GM19035 (cell line): Measurements from ENCODE around the gene GBF1.

Experiments
- ATAC-seq: cut with Tn5 transposase; IDR thresholded peaks from one replicate; pipeline ENCODE4 v1.9.1; 2021; ENCODE audit not compliant: unreplicated experiment

GBF1 gene

DNA sequence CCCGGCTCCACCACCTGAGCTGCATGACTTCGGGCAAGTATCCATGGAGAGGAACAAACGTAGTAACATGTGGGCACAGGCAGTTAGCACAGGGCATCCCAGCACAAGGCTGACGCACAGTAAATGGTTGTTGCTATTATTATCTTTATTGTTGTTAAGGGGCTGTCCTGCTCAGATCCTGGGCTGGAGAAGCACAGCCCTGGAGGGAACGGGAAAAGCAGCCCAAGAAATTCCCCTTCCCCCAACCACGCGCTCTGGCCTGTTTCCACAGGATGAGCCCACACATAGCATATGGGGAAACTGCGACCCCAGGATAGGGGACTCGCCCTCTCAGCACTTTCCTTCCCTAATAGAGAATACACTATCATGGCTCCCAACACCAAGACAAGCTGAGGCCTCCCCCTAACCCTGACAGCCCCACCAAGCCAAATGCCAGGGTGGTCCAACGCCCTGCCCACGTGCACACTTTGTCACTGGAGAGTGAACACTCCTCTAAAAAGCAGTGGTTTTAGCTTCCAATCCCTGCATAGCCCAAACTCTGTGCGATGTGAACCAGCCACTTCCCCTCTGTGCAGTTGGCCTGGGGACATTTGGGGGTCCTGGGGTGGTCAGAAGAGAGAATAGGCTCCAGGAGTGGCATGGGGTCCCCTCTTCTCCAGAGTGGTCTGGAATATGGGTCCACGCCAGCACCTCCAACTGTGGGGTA, 162.2 kb downstream of the GBF1 start:
- ATAC-seq: no peak

GRCh38 chr10:102408131-102408727, 162.9 kb downstream of the GBF1 start:
- no peak for ATAC-seq

DNA sequence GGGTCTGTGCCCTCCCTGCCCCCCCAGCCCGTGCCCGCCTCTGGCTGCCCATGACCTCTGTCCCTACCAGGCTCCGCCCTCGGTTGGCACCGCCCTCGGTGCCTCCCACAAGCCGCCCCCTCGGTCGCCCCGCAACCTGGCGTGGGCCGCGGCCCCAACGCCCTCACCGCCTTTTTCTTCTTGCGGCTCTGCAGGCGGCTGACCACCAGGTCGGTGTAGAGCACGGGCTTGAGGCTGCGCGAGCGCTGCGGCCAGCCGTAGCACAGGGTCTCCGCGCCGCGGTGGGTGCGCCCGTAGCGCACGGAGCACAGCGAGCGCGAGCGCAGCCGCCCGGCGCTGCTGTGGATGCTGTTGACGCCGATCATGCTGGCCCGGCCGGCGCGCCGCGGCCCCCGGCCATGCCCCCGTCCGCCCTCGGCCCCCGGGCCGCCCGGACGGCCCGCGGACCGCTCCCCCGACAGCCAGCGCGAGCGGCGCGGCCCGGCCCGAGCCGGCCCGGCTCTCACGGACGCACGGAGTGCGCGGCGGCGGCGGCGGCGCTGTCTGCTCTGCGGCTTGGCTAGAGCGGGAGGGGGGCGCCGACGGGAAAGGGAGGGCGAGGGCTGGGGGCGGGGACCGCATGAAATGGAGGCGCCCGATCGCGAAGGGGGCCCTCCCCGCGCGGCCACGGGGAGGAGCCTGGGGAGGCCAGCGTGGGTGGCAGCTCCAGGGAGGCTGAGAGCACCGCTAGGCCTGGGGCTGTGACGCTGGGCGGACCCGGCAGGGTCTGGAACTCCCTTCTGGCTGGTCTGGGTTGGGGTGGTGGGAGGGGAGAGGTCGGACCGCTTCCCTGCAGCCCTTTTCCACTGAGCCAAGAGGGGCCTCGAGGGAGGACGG, 163.6 kb downstream of the GBF1 start:
- no peak for ATAC-seq

DNA sequence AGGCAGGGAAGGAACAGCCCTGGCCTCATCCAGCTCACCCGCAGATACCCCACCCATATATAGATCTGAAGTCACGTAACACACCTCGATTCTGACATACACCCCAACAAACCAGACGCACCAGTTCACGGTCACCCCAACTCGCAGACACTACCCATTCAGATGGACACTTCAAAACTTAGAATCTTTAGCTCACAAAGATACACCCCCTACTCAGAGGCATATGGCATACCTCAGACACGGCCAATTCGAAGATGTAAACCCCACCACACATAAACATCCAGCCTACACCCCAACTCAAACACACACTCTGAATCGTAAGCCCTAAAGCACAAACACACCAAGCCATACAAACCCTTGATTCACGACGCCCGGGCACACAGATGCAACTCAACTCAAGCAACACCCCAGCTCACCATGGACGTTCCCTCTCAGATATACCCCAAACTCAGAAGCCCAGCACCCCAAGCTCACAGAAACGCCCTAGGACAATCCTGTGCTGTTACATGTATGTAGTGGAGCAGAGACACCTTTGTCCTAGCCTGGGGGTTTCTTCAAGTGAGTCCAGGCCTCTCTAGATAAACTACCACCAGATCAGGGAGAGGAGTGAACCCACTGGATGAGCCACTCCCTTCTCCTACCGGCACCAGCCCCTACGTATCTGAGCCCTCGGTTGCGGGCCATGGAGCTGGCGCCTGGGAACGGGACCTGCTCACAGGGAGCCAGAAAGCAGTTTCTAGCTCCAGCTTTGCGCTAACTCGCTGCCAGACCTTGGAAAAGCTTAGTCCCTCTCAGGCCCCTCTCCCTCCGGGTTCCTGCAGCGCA, 164.5 kb downstream of the GBF1 start:
- ATAC-seq: no peak

GRCh38 chr10:102410429-102411073, 165.2 kb downstream of the GBF1 start:
- ATAC-seq: no peak

GRCh38 chr10:102411341-102412255, 166.3 kb downstream of the GBF1 start:
- ATAC-seq: no peak

GRCh38 chr10:102412293-102412692, 167.0 kb downstream of the GBF1 start:
- ATAC-seq: no peak

DNA sequence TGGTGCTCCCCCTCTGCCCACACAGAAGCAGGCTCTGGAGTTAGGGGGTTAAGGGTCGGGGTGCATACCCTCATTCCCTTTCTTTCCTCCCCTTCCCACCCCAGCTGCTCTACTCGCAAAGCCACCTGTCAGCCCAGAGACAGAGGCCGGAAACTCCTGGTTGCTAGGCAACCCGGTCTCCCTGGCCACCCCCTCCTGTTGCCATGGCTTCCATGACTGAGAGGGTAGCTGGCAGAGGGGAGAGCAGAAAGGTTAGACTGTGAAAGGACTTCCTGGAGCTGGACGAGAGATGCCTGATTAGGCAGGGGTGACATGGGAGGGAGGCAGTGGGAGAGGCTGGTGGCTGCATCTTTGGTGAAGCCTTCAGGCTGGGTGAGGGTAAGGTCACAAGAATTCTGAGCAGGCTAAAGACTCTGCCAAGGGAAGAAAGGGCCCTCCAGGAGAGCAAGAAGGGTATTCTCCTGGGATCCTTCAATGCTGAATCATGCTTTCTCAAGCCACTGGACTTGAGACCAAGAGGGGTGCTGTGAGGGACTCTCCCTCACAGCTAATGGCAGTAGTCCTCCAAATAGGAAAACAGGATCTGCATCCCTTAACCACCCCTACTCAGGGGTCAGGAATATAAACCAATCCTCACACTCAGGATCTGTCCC, 167.8 kb downstream of the GBF1 start:
- ATAC-seq: no peak

- no peak for ATAC-seq
Observed at GRCh38 chr10:102413806-102414561, 168.7 kb downstream of the GBF1 start.

GRCh38 chr10:102414749-102415148, 169.4 kb downstream of the GBF1 start:
- no peak for ATAC-seq

DNA sequence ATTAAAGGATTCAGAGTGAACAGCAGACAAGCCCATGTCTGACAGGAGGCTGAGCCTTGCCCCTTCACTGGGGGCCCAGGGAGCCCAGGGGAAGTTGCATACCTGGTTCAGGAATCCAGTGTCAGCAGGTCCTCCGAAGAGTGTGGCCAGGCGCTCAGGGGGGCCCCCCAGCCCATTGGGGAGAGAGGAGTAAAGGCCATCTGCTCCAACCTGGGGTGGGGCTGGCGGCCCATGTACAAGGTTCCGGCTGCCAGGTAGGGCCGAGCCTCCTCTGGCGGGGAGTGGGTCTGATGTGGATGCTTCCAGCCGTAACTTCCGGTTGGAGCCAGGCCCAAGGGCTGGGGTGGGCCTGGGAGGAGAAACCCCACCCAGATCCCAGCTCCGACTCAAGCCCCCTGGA, 171.0 kb downstream of the GBF1 start:
- no peak for ATAC-seq

- no peak for ATAC-seq
Observed at GRCh38 chr10:102416695-102417094, 171.4 kb downstream of the GBF1 start.

- no peak for ATAC-seq
Observed at GRCh38 chr10:102418622-102419268, 173.4 kb downstream of the GBF1 start, which contains the start of gene PSD. TSS of gene PSD (minus strand) at chr10:102418785. CDS start at chr10:102417038, 1,747 bp downstream.

DNA sequence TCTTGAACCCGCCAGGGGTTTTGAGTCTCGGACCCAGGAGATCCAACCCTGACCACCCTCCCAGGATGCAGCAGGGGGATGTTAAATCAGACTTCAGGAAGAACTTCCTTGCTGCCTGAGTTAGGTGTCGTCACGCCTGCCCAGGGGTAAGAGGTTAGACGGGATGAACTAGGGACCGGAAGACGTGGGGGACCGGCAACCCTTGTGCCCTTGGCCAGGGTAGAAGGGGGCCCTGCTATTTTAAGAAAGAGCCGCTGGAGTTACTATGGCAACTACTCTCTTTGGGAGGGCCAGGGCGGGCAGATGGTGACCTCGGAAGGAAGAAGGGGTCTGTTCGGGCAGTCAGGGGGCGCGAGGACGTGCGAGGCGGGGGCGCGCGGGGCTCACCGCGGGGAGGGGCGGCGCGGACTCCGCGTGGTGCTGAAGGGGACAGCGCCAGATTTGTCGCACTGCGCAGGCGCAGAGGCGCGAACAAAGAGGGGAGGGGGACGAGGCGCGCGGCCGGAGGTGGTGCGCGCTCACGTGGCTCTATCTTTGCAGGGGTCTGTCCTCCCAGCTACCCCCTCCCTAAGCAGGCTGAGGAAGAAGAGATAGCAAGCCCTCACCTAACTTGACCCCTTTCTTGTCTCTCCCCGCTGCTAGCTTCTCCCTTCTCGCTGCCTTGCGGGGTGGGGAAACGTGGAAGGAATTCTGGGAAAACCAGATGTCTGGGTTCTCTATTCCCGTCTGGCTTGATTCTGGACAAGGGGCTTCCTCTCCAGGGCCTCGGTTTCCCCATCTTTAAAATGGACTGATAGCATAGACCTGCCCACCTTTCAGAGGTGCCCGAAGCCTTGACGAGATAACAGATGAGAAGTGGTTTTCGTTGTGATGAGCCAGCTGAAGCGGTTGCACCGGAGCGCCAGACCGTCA, 174.2 kb downstream of the GBF1 start:
- ATAC-seq: no peak

- ATAC-seq: no peak
Observed at GRCh38 chr10:102420181-102420713, 174.9 kb downstream of the GBF1 start.
